GM19328 (cell line): Measurements from ENCODE around the gene CFAP43.
"Not testable (repeated sequence)": the region's sequence is repeated elsewhere in the genome, so short reads cannot be mapped to it uniquely, and the experiment has no call there.

ENCODE experiments used
- ATAC-seq: cut with Tn5 transposase; IDR thresholded peaks from one replicate; pipeline ENCODE4 v1.9.1; 2021; ENCODE audit warnings: mild to moderate bottlenecking, moderate library complexity; ENCODE audit not compliant: unreplicated experiment

The CFAP43 gene

DNA sequence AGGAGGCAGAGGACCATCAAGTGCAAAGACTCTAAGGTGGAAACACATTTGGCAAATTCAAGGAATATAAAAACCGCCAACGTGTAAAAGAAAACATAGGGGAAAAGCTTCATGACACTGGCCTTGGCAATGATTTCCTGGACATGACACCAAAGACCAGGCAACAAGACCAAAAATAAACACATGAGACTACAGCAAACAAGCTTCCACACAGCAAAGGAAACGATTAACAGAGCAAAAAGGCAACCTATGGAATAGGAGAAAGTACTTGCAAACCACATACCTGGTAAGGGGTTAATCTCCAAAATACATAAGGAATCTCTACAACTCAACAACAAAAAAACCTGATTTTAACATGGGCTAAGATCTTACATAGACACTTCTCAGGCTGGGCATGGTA, 26.0 kb upstream of the CFAP43 start:
- no peak for ATAC-seq

DNA sequence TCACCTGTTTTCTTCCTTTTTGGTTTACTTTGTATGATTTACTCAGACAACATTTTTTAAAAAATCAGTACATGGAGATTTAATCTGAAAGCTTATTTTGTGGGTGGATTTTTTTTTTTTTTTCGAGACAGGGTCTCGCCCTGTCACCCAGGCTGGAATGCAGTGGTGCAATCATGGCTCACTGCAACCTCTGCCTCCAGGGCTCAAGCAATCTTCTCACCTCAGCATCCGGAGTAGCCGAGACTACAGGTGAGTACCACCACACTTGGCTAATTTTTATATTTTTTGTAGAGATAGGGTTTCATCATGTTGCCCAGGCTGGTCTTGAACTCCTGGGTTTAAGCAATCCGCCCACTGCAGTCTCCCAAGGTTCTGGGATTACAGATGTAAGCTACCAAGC, 25.1 kb upstream of the CFAP43 start:
- no peak for ATAC-seq

DNA sequence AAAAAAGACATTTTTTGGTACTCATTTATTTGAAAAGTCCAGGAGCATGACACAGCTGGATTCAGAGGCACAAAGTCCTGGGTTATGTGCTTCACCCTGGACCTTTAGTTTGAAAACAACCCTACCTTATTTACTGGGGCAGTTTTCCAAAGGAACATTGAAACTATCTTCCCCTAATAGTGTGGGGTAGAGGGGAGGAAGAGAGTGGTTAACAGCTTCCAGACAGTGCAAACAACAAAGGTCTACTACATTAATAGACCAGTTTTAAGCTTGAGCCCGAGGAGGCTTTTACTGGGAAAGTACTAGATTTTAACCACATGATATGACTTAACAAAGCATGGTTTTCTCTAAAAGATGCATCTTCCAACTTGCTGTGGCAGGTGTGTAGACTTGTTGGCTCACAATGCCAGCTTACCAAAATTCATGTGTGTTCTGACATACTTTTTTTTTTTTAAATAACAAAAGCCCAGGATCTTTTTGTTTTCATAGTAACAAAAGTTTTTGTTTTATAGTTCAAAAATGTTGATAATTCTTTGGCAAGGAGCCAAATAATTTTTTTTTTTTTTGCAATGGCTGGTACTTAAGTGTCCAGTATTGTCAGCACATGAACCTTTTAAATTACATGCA, 24.3 kb upstream of the CFAP43 start:
- no peak for ATAC-seq

DNA sequence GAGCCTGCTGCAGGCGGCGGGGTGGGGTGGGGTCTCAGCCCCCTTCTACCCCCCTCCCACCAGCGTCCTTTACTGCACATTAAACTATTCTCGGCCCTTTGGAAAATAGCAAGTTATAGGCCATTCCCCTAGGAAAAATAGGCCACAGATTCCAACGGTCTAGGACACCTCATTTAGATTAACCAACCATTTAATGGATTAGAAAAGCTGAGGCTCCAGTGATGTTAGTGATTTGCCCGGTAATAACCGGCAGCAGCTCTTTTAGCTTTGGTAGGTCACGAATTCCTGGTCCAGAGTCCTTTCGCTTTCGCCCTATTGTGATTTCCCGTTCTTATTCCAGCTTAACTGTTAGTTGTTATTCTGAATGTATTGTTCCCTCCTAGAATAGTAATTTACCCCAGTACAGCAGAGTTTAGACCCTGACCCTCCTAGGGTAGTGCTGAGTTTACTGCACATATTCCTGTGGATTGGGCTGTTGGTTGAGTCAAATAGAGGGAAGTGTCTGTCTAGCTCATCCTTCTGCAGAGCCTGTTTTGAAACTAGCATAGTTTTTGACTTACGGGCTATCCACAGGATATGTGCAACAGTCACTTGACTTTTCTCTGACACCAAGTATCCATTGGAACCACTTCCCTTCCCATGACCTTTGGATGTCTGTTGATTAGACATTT, 23.3 kb upstream of the CFAP43 start:
- no peak for ATAC-seq

DNA sequence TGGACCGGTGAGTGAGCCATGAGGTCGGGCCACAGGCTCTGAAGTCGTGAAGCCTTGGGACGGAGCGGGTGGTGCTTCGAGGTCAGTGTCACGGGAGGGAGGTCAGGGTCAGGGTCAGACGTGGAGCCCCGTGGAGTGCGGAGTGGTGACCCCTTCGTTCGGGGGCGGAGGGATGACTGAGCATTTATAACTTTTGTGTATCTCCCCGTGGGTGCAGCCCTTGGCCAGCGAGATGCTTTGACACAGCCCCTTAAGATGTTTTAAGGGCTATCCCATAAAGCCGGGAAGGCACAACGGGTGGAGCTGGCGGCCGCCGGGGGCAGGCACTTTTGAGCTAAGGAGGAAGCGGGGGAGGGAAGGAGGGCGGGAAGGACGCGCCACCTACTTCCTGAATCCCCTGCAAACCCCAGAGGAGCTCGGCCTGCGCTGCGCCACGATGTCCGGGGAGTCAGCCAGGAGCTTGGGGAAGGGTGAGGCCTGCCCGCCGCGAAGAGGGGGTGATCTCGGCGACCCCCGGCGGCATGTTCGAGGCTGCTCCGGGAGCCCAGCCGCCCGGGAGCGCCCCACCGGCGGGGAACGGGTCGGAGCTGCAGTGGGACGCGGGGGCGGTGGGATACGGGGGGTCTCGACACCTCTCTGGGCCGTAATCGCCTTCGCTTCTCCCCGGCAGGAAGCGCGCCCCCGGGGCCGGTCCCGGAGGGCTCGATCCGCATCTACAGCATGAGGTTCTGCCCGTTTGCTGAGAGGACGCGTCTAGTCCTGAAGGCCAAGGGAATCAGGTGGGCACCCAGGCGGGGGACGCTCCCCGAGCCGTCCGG, 22.5 kb upstream of the CFAP43 start, which contains the start of gene GSTO1:
TSS of gene GSTO1 (plus strand) at position 400 of the 818 bp plus-strand sequence. CDS start at position 437, 37 bp downstream.
- peak; percentile 68 for ATAC-seq

DNA sequence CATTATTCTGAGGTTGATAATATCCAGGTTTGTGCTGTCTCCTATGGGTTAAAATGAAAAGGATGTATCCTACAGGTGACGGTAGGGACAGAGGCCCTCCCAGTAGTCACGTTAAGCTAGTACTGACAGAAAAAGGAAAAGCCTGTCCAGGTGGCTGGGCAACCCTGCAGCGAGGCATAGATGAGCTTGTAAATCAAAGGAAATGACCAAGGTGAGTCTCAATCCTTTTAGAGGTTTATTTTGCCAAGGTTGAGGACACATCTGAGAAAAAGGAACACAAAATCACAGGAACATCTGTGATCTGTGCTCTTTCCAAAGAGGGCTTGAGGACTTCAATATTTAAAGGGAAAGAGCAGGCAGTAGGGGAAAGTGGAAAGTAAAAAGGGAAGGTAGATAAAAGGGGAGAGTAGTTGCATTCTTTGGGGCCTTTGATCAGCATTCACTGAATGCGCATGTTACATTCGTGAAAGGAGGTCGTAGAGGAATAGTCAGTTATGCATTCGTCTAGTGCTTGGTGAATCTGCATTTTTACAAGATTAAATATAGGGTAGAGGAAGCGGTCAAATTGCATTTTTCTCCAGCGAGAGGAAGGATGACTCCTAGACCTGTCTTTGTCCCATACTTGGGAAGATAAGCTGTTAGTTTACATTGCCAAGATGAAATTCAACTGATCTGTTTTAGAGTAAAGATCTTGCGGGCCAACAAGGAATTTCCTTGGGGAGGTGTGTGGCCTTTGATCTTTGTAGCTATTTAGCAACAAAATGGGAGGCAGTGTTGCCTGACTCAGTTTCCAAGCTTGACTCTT, 21.6 kb upstream of the CFAP43 start:
- no peak for ATAC-seq

DNA sequence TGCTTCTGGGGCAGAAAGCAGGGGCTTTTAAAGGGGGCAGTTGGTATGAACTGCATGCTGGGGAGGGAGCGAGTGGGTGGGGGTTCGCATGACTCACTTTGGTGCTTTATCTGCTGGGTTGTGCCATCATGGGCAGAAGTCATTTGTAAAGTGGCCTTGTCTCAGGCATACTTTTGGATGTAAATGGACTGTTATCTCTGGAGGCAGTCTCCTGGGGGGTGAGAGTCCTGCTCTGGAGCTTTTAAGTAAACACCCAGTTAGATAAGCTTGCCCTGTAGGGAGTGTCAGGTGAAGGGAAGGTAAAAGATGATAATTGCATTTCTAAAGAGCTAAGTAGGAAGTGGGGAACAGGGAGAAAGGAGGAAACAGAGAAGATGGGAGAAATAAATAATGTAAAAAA, 20.9 kb upstream of the CFAP43 start:
- no peak for ATAC-seq

DNA sequence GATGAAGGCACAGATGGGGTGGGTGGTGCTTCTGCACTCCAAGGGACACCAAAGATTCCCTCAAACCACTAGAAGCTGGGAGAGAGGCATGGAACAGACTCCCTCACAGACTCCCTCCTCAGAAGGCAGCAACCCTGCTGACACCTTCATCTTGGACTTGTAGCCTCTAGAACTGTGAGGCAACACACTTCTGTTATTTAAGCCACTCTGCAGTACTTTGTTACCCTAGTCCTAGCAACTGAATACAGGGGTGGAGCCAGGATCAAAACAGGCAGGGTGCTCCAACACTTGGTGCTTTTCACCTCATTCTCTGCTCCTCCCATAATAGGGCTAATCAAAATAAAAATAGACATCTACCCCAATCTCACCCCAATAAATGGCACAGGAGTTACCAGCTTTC, 20.2 kb upstream of the CFAP43 start:
- no peak for ATAC-seq

DNA sequence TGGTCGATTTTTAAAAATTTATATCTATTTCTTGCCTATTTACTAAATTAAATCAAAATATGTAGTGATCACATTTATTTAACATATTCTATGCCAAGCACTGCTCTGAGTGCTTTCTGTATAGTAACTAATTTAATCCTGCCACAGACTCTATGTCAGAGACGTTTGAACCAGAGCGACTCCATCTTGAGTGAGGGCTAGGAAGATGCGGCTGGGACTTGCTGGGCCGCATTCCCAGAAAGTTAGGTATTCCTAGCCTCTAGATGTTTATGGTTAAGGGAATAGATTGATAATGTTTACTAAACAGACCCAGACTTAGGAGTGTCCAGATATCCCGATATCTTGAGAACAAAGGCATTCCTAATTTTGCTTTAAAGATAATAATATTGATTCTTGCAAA, 19.3 kb upstream of the CFAP43 start:
- ATAC-seq = no peak

DNA sequence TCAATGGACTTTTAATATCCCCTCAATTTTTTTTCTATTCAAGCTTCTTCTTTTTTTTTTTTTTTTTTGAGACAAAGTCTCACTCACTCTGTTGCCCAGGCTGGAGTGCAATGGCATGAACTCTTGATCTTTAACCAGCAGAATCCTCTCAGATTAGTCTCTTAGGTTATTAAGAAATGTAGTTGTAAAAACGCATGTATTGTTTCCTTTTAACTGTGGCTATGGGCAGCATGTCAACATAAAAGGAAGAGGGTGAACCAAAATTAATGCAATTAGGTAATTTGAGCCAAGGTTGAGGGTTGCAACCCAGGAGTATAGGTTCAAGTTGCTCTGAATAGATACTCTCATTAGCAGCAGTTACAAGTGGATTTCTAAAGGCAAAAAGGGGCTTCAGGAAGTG, 18.2 kb upstream of the CFAP43 start:
- ATAC-seq = no peak

DNA sequence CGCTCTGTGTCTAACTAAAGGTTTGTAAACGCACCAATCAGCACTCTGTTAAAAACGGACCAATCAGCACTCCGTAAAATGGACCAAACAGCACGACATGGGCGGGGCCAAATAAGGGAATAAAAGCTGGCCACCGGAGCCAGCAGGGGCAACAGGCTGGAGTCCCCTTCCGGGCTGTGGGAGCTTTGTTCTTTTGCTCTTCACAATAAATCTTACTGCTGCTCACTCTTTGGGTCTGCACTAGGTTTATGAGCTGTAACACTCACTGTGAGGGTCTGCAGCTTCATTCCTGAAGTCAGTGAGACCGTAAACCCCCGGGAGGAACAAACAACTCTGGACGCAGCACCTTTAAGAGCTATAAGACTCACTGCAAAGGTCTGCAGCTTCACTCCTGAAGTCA, 16.8 kb upstream of the CFAP43 start:
- ATAC-seq = not testable (repeated sequence)

DNA sequence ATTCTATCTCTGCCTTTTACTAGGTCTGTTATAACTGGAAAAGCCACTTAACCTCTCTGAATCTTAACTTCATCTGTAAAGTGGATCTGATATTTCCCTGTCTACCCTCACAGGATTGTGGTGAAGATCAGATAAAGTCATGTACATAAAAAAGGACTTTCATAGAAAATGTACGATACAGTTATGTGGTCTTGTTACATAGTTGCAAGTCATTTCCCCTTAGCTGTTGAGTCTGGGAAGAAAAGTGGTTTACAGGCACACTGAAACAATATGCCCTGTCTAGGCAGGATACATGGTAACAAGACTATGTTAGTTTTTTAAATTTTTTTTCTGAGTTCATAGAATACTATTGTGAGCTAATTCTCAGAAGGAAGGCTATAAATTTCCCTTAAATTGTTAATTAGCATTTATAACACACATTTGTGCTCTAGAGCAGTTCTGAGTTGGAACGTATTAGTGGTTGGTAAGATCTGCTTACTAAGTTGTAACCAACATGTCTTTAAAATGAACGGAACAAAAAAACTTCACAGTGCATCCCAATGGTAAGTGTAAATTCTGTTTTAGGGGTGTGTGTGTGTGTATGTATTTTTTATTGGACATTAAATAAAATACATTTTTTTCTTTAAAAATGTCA, 15.5 kb upstream of the CFAP43 start:
- ATAC-seq = no peak

DNA sequence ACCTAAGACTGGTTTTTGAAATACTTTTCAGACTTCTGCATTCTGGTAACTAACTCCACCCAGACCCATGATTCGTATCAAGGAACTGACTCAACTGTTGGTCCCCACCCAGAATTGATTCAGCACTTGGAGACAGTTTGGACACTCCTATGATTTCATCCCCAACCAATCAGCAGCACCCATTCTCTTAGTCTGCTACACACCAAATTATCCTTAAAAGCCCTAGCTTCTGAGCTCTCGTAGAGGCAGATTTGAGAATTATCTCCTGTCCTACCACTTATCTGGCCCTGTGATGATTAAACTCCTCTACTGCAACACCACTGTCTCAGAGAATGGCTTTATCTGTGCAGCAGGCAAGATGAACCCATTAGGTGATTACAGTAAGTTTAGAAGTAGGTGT, 14.8 kb upstream of the CFAP43 start:
- ATAC-seq = no peak

DNA sequence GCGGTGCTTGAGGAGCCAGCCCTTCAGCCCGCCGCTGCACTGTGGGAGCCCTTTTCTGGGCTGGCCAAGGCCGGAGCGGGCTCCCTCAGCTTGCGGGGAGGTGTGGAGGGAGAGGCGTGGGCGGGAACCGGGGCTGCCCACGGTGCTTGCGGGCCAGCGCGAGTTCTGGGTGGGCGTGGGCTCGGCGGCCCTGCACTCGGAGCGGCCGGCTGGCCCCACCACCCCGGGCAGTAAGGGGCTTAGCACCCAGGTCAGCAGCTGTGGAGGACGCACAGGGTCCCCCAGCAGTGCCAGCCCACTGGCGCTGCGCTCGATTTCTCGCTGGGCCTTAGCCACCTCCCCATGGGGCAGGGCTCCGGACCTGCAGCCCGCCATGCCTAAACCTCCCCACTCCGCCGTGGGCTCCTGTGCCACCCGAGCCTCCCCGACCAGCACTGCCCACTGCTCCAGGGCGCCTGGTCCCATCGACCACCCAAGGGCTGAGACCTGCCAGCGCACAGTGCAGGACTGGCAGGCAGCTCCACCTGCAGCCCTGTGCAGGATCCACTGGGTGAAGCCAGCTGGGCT, 13.0 kb upstream of the CFAP43 start:
- no peak for ATAC-seq

DNA sequence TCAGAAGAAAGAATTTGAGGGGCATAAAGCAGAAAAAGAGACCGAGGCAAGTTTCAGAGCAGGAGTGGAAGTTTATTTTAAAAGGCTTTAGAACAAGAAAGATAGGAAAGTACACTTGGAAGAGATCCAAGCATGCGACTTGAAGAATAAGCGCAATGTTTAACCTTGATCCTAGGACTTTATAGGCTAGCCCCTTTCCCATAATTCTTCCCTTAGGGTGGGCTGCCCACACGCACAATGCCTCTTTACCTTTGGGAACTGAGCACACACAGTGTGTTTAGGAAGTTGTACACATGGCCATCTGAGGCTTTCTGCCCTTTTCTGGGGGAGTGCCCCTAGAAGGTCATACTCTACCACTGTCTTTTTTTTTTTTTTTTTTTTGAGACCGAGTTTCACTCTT, 11.3 kb upstream of the CFAP43 start:
- no peak for ATAC-seq

DNA sequence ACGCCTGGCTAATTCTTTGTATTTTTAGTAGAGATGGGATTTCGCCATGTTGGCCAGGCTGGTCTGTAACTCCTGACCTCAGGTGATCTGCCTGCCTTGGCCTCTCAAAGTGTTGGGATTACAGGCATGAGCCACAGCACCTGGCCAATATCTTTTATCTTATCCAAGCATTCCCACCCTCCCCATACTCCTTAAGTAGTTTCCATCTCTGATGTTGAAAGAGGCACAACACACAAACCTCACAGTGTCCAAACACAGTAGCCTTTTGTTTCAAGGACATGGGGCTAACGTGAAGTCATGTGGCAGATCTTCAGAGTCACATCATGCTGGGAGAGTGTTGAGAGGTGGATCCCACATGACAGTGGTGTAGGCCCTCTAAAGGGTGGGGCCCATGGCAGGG, 10.8 kb upstream of the CFAP43 start:
- not testable (repeated sequence) for ATAC-seq

DNA sequence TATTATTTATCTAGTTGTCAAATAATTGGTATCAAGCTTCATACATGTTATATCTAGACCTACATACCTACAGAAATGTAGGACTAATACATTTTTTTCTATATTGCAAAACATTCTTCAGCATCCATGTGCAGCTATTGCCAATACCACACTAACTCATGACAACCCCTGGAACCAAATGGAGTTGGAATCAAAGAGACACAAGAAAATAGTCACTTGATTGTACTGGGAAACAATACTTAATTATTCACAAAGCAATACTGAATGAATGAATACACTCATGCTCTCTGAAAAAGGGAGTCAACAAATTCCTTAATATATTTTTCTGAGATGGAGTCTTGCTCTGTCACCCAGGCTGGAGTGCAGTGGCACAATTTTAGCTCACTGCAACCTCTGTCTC, 10.4 kb upstream of the CFAP43 start:
- ATAC-seq = no peak

DNA sequence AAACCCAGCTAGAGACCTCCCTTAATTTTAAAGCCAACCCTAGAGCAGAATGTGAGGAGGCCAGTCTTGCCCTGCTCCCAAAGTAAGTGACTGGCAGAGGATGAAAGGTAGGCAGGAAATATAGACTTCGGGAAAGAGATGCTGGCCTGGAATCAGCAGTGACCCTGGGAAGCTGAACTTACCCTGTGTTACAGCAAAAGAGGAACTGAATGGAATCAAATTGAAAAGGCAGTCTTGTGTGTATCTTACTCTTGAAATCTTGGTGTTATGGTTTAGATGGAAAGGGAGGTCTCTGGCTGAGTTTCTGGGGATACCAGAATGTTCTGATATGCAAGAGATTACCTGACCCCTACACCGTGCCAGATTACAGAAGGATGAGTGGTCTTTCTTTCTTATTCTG, 7.9 kb upstream of the CFAP43 start:
- no peak for ATAC-seq

DNA sequence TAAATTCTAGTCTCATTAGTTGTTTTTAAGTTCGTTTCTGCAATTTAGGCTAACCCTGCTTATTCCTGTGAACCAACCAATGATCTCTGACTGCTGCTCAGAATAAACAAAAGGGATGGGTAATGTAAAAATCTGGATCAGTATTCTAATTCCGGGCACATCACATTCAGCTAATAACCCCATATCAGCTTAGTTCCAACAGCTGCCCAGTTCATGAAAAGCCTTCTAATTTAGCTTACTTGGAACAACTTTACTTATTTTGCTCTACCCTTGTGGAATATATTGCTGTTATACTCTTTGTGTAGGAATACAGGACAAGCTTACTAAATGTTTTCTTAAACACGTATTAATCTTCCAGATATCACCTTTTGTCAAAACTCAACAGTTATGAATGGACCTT, 3.6 kb upstream of the CFAP43 start:
- no peak for ATAC-seq

DNA sequence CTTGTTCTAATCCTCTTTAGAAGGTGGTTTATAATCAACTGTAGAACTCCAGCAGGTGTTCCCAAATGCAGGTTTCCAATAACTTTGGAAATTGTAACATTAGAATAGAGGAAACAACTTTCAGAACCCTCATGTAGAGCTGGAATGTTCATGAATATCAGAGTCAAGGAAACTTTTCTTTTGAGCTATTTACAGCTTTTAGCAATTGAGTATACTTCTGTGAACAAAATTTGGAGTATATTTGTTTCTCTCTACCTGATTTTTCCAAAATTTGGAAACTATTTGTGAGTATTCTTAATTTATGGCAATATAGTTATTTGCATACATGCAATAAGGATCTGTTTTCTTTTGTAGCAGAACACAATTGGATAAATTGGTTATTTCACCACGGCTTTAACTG, 2.8 kb upstream of the CFAP43 start:
- no peak for ATAC-seq
